HG03175 (cell line): ENCODE data around the gene INPP5B.
A peak's percentile ranks its signal among the peaks of the same experiment; 100 is the strongest.
"Not testable (repeated sequence)": the region's sequence is repeated elsewhere in the genome, so short reads cannot be mapped to it uniquely, and the experiment has no call there.

Source experiments
- ATAC-seq: cut with Tn5 transposase; IDR thresholded peaks from one replicate; pipeline ENCODE4 v1.9.1; 2021; ENCODE audit warnings: mild to moderate bottlenecking, moderate library complexity; ENCODE audit not compliant: unreplicated experiment

INPP5B gene

DNA sequence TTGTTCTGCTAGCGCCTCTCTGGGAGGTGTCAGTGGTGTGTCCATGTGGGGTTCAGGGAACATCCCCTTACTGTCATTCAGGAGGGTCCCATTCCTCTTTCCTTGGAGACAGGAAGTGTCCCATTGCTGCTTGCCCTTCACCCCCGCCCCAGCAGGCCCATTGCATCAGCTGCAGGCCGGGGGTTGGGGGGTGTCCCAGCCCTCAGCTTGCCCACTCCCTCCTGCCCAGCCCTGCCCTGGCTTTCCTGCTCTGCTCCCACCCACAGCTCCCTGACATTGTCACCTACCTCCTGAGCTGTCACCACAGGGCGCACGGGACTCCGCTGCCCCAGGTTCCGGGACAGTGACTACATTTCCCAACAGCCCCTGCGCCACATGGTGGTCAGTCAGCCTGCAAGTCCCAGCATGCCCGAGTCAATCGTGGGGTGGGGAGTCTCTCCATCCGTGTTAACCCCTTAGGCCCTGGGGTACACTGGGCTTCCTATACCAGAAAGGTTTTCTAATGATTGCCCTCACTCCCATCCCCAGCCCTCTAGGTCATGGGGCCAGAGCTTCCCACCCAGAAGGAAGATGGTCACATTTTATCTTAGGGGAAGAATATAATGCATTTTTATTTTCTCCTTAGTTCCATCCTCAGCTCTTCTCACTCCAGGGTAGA is at the start of gene INPP5B:
INPP5B (minus strand) TSS at position 351 of the 658 bp plus-strand sequence. CDS start 745 bp downstream, outside the sequence.
- ATAC-seq: peak; percentile 80

DNA sequence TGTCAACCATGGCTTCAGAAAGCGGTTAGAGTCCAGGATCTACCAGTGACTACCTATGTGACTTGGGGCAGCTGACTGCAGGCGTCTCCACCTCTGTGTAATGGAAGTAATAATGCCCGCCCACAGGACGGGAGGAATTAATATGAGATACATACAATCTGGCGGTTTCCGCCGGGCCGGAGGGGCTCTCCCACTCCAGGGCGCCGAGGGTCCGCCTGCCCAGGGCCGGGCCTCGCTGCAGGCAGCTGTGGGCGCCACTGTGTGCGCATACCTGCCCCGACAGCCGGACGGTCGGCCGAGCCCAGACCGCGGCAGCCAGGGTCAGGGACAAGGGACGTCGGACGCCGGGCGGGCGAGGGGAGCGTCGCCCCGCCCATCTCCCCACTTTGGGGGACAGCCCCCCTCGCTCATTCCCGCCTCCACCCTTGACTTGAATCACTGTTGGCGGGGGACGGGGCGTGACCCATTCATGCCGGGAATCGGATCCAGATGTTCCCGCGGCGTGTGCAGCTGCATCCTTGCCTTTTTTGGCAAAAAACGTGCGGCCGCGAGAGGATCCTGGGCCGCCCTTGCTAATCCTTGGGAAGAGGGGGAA is 49.0 kb upstream of the INPP5B start:
- ATAC-seq: no peak

DNA sequence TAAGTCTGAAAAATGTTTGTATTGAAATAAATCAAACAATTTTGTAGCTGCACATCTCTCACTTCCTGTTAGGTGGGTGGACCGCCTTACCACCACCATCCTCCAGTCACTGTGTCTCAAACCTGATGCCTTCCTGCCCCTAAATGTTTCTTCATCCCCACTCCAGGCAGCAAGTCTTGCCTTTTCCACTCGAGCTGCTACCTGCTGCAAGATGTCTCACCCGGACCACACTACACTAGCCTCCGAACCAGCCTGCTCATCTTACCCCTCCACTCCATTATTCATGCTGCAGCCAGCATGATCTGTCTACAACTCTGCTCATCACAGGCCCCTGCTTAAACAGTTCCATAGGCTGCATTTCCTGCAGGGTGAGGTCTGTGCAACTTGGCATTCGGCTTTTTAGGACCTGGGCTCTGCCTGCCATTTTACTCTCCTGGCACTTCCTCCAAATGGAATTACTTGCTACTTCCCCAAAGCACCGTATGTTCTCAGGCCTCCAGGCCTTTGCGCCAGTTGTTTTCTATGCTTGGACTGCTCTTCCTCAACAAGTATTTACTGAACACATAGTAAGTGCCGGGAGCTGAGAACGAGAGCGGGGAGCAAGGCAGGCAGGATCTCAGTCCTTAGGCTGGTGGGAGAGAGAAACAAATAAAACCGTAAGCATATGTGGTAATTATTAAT is 48.2 kb upstream of the INPP5B start:
- ATAC-seq: no peak

DNA sequence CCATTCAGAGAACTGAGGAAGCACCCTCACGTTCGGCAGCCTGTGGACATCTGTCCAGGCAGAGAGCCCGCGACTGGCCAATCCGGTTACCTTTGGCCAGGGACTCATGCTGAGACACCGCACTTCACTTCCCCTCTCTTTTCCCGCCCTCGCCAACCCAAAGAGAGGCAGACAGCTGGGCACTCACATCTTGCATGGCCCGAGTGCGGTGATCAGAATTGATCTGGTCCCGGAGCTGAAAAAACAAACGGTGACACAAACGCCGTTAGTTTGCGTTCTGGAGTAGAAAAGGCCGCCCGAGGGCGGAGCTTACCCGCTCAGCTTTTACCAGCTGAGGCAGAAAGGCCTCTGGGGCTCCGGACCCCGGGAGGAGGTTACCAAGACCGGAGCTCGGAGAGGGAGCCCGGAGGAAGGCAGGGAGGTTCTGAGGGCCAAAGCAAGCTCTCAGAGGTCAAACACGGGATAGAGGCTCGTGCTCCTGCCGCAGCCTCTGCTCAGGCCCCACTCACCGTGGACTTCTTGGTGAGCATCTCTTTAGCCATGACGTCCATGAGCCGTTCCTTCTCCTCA is 42.6 kb upstream of the INPP5B start:
- ATAC-seq: peak; percentile 14

DNA sequence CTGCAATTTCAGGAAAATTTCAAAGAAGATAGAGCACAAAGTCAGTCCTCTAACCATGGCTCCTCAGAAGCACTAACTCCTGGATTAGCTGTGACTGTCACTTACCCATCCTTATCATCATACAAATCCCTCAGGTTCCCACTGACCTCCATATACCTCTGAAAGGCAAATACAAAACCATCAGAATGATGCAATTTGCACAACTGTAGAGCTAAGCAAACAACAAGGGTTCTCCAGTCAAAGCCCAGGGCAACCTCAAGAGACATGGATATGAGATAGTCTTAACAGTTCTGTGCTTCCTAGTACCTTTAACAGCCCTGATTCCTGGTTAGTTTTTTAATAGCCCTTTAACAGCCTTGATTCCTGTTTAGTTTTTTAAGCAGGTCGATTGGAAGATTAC is 40.8 kb upstream of the INPP5B start:
- ATAC-seq: no peak

DNA sequence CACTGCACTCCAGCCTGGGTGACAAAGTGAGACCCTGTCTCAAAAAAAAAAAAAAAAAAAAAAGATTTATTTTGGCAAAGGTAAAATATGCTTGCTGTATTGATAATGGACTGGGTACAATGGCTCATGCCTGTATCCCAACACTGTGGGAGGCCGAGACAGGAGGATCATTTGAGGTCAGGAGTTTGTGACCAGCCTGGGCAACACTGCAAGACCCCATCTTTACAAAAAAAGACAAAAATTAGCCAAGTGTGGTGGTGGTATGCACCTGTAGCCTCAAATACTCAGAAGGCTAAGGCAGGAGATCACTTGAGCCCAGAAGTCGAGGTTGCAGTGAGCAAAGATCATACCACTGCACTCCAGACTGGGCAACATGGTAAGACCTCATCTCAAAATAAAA is 36.7 kb upstream of the INPP5B start:
- no peak for ATAC-seq

DNA sequence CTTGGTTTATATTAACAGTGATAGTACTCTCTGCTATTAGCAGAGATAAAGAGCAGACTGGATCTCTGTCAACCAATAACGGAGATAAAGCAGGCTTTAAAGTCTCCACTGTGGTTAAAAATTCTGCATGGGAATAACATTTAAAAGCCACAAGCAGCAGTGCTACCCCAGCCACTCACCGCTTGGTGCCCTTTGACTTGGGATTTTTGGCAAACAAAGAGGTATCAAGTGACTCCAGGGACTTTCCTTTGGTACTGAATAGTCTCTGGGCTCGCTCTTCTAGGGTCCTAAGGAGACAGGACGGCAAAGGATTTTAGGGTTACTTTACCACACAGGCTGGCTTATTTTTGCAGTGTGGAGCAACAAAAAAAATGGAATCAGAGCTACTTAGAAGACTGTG is 31.7 kb upstream of the INPP5B start:
- ATAC-seq: no peak

DNA sequence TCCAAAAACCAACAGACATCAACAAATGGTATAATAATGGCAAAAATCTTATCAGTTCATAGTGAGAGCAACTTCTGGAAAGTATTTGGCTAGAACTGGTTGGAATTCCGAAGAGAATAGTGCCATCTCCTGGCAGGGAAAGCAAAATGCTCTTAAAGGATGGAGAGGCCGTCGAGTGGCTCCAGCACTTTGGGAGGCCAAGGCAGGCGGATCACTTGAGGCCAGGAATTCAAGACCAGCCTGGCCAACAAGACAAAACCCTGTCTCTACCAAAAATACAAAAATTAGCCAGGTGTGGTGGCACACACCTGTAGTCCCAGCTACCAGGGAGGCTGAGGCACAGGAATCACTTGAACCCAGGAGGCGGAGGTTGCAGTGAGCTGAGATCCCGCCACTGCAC is 28.2 kb upstream of the INPP5B start:
- not testable (repeated sequence) for ATAC-seq

DNA sequence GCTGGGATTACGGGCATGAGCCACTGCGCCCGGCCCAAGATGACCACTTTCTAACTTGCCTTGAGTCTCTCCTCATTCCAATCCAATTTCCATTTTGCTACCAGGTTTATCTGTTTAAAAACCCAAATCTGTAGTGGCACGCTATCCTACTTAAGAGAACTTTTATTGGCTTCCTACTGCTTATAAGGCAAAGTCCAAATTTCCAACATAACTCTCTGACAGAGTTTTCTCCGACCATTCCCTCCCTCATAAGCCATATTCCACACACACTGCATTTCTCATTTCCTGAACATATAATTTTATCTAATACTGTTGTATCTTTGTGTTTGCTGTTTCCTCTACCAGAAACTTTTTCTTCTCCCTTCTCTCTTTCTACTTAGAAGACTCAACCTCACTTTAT is 27.7 kb upstream of the INPP5B start:
- ATAC-seq: no peak

DNA sequence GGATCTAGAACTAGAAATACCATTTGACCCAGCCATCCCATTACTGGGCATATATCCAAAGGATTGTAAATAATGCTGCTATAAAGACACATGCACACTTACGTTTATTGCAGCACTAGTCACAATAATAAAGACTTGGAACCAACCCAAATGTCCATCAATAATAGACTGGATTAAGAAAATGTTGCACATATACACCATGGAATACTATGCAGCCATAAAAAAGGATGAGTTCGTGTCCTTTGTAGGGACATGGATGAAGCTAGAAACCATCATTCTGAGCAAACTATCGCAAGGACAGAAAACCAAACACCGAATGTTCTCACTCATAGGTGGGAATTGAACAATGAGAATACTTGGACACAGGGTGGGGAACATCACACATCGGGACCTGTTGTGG is 26.8 kb upstream of the INPP5B start:
- ATAC-seq: not testable (repeated sequence)

DNA sequence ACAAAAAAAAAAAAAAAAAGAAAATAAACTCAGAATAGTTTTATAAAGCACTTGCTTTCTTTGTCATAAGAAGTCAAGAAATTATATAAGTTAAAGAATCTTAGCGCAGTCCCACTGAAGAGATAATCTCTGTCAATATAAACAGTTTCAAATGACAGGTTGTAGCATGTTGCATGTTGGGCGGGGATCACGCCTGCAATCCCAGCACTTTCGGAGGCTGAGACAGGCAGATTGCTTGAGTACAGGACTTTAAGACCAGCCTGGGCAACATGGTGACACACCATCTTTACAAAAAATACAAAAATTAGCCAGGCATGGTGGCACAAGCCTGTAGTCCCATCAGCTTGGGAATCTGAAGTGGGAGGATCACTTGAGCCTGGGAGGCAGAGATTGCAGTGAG is 18.4 kb upstream of the INPP5B start:
- ATAC-seq: no peak

DNA sequence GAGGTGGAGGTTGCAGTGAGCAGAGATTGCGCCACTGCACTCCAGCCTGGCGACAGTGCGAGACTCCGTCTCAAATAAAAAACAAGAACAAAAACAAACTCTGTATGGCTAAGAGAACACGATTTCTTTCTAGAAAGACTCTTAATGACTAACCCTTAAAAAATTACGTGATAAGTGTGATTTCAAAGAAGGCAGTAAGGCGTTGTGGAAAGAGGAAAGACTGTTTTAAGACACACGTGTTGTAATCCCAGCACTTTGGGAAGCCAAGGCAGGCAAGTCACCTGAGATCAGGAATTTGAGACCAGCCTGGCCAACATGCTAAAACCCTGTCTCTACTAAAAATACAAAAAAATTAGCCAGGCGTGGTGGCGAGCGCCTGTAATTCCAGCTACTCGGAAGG is 17.3 kb upstream of the INPP5B start:
- ATAC-seq: not testable (repeated sequence)

DNA sequence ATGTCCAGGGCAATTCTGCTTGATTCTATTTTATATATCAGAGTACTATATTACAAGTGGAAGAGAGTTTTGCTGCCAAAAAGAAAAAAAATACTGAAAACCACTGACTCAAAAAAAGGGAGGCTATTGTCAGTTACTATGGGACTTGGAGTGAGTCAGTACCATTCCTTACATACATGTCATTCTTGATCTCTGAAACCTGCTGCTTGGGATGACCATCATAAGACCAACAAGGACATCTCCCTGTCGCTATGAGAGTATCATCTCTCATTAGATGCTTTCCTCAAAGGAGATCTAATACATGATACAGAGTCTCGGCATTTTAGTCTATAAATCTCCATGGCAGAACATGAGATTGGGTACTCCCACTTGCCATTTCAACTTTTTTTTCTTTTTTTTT is 11.8 kb upstream of the INPP5B start:
- ATAC-seq: no peak

DNA sequence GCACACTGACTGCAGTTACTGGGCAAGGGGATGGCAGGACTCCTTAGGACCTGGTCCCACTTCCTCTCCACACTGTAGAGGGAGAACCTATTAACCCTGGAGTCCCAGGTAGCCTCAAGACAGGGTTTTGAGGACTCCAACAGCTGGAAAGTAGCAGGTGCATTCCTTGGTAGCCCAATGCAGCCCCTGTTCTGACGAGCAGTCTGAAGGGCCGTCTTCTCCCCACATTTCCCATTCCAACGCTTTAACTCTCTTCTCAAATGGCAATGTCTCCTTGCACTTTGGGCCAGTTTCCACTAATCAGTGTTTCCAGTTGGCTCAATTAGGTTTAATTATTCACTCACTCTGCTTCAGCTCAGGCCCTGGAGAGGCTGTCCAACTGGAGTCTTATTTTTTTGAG is 8.8 kb upstream of the INPP5B start:
- ATAC-seq: no peak

DNA sequence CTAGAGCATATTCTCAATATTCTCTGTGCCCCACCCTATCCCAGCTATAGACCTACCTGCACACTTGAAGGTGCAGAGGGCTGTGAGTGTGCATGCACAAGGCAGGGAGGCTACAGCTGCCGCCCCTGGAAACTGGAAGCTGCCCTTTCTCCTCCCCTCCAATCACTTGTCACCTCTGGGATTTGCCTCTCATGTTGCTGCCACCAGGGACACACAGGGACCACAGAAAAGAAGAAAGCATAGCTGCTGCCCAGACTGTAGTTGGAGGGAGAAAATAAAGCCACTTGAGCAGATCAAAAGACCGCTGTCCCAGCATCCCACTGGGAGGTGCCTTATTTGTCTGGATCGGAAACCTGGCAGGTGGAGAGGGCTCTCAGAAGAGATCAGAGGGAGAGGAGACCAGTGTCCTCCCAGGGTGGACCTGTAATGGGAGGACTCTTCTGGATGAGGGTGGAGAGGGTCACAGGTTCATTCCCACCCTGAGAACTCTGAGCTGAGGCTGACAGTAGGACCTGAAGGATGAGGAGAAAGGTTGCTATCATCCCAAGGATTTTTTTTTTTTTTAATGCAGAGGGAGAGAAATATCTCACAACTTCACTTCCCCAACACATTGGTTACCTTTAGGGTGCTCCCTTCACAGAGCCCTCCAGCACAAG is 7.6 kb upstream of the INPP5B start:
- no peak for ATAC-seq

DNA sequence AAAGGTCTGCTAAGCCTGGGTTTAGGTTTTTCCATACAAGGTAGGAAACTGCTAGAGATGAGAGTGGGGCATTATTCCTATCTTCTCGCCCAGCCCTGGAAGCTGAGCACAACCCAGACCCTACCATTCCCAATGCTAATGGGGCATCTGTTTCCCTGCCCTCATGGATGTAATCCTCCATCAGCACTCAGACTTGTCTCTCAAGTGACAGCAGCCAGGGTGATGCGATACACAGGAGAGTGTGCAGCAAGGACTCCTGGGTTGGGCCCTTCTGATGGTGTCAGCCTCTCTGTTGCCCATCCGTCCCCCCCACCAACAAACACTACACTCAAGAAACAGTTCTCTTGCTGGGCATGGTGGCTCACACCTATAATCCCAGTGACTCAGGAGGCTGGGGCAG is 5.9 kb upstream of the INPP5B start:
- no peak for ATAC-seq

DNA sequence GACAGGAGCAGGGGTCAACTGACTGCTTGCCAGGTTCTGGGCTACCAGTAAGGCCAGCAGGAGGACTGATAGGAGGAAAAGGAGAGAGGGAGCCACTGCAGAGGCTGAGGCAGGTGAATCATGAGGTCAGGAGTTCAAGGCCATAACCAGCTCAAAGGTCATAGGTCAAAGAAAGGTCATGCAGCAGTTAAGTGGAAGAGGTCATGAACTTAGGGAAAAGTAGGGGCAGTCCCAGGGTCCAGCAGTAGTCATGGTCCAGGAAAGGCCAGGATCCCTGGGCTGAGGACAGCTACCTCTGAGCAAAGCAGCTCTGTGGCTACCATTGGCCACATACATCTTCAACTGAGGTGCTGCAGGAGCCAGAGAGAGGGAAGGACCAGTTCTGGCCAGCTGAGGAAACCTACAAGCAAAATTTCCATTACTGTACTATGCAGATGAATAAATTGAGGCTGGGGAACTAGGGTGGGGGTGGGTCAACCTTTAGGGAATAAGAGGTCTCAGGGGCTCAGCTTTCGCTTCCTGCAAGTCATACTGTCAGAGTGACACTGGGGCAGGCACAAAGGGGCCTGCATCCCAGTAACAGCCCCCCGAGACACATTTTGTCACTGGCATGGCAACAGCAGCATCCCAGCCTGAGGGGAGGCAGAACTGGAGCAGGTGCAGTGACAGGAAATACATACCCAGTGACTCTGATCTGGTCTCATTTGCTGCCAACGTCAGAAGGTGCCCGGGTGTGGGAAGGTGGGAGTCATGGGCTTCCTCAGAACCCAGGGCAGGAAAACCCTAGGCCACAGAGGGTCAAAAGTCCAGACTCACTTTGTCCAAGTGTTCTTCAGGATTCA is 5.2 kb upstream of the INPP5B start:
- ATAC-seq: no peak

DNA sequence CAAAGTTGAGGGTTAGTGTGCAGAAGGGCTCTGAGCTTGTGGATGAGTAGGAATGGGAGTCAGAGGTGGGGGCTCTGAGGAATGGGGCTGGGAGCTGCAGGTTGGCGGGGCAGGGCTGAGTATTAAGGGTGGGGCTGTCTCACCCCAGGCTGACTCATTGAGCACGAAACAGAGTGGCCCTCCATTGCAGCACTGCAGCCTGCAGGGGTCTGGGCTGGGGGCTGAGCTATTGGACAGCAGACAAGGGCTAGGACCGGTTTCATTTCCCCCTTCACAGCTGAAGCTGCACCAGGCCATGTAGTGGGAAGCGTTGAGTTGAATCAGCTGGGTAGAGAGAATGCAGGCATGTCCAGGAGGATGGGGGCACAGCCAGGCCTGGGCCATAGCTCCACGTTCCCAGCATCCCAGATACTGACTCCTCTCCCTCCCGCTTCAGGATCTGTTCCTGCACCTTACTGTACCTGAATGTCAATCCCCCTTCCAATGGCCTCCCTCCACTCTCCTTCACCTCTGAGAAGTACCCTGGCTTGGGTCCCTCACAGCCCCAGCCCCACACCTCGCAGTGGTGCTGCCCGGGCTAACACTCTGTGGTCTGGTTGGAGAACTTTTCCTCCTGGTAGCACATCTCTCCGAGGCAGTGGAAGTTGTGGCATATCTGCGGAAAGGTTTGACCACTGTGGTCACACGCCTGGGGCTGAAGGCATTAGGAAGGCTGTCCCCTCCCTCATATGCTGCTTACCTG is 4.4 kb upstream of the INPP5B start:
- ATAC-seq: no peak

DNA sequence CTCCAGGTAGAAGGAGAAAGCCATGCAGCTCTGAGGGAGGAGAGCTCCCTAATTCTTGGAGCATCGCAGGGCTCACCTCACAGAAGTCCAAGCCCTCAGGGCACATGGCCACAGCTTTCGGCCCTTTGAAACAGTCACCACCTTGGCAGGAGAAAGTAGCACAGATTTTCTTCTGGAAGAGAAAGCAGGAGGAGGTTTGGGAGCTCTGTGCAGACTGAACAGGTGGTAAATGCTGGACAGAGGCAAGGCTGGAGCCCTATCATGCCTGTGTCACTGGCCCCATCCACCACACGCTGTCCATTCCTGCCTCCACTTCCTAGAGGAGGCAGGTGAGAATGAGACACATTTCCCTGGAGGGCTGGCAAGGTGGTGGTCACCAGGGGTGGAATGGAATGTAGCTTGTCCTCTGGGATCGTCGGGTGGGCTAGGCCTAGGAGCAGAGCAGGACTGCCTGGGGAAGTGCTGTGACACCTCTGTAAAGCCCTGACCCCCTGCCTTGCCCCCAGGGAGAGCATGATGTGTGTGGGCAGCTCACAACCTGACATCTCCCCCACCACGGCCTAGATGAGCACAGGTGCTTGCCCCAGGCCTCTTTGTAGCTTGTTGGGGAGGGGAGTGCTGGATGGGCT is 2.8 kb upstream of the INPP5B start:
- no peak for ATAC-seq
